Measurements from ENCODE around the gene PAQR8.

The PAQR8 gene, protein sequence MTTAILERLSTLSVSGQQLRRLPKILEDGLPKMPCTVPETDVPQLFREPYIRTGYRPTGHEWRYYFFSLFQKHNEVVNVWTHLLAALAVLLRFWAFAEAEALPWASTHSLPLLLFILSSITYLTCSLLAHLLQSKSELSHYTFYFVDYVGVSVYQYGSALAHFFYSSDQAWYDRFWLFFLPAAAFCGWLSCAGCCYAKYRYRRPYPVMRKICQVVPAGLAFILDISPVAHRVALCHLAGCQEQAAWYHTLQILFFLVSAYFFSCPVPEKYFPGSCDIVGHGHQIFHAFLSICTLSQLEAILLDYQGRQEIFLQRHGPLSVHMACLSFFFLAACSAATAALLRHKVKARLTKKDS

DNA sequence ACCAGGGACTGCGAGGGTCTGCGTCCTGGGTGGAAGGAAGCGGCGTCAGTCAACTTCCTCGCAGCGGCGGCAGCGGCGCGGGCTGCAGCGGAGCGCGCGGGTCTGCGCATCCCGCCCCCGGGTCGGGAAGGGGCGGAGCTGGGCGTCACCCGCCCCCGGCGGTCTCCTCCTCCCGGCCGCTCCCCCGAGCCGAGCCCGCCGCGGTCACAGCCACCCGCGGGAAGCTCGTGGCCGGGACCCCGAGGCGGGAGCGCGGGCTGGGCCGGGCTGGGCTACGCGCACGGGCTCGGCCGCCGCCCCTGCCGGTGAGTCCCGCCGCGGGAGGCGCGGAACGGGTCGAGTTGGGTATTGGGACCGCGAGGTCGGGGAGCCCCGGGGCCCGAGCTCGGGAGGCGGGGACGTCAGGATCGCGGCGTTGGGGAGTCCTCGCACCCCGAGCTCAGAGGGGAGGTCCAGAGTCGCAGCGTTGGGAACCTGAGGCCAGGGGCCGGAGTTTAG, at the start of gene PAQR8:
PAQR8 (plus strand) TSS at position 207 of the 498 bp plus-strand sequence. CDS start 41,063 bp downstream, outside the sequence.
- DNase-seq: peak; percentile 43 to 73 (median 73)

- no peak for DNase-seq
Observed at GRCh38 chr6:52312461-52312860, 49.5 kb upstream of the PAQR8 start.

GRCh38 chr6:52314752-52315151, 47.2 kb upstream of the PAQR8 start:
- DNase-seq: no peak

GRCh38 chr6:52317211-52317610, 44.7 kb upstream of the PAQR8 start:
- no peak for DNase-seq

GRCh38 chr6:52317841-52318581, 43.9 kb upstream of the PAQR8 start:
- DNase-seq: no peak

GRCh38 chr6:52324189-52324588, 37.8 kb upstream of the PAQR8 start:
- DNase-seq: no peak

- no peak for DNase-seq
Observed at GRCh38 chr6:52325695-52326471, 36.1 kb upstream of the PAQR8 start.

DNA sequence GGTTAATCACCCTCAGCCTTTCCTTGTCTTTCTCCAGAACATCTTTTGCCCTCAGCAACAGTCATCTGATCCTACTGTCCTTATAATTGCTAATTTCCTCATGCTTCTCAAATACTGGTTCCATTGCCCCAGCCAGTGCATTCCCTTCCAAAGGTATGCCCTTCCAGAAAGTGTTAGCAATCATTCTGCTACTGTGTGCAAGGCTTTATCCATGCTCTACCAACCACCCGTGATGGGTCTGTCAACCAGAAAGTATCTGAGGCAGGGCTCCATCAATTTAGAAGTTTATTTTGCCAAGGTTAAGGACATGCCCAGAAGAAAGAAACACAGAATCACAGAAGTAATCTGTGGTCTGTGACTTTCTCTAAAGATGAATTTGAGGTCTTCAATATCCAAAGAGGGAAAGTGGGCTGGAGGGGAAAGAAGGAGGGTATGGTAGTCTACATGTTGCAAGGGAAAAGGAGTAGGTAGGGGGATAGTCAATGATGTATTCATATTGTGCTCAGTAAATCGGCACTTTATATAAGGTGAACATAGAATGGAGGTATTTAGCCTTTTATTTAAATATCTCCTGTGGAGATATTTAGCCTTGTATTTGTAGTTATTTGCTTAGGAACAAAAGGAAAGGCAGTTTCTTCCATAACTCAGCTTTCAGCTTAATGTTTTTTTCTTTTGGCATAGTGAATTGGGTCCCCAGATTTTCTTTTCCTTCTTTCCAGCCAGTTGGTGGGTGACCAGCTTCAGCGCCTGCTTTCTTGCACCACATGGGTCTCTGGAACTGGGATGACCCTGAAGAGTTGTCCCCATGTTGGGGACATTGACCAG, 35.2 kb upstream of the PAQR8 start:
- no peak for DNase-seq

GRCh38 chr6:52328303-52328662, 33.7 kb upstream of the PAQR8 start:
- DNase-seq: peak in 2 of 3 experiments; percentile 28 to 64

- DNase-seq: peak in 2 of 3 experiments; percentile 59 to 82
Observed at GRCh38 chr6:52328729-52329128, 33.2 kb upstream of the PAQR8 start.

DNA sequence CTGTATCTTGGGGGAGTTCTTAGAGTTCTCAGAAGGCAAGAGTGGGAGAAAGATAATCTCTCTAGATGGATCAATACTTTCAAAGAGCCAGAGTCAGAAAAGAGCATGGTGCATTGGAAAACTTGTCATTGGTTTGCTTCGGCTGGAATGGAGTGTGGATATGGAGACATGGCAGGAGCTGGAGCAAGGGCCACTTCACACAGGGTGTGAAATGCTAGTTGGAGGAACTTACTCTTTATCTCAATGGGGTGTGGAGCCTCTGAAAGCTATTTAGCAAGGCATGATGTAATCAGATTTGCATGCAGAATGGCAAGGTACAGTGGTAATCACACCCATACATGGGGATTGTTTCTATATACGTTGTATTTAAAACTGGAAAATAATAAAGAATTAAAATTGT, 31.5 kb upstream of the PAQR8 start:
- no peak for DNase-seq

DNA sequence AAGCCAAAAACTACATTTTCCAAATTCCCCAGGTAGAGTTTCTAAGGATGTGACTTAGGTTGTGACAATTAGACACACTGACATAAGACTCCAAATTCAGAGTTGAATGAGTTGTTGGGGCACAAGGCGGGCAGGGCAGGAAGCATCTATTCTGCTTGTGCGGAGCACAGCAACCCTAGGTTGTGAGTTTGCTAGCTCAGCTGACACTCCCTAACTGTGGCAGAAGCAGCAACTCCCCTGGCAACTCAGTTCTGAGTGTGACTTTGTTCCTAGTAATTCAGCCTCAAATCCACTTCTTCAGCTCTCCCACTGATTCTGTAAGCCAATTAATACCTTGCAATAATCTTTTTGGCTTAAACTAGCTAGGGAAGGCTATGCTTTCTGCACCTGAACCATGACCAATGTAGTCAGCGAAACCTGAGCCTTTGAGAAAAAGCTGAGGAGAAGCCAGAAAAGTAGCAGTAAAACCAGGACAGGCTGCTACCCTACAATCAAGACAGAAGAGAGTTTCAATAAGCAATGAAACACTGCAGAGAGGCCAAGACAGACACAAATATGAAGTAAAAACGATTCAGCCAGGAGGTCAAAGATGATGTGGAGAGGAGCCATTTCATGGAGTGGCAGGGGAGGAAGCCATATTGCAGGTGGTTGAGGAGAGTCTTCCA, 30.0 kb upstream of the PAQR8 start:
- no peak for DNase-seq

DNA sequence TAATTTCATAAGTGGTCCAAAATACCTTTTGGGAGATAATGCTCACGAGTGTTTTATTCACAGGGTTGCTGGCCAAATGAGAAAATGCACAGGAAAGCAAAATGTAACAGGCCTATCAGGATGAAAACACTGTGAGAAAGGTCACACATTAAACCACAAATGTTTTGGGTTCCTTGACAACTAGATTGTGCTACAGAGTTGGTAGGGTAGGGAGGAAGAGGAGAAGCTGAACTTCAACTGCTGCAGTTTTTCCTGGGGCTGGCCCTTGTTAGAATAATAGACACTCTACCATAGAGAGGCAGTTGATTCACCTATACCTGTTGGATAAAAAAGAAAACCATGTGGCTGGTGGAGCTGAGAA, 28.1 kb upstream of the PAQR8 start:
- DNase-seq: no peak

DNA sequence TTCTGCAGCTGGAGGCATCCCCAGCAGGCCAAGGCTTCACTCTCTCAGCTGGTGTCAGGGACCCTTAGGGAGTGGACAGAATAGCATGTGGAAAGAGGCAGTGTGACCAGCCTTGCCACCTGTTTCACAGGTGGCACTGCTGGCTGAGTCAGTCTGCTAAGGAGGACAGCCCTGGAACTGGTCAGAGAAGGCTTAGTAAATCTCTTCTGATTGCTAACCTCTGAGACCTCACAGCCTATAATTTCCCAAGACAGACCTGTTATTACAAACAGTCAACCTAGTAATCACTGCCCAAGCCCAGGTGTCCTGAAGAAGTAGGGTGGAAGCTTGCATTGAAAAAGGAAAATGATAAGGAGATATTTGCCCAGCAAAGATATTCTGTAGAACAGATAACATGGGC, 26.4 kb upstream of the PAQR8 start:
- peak in 2 of 3 experiments; percentile 57 to 82 for DNase-seq

GRCh38 chr6:52336919-52337561, 24.9 kb upstream of the PAQR8 start:
- DNase-seq: no peak

- DNase-seq: no peak
Observed at GRCh38 chr6:52337633-52338290, 24.2 kb upstream of the PAQR8 start.

GRCh38 chr6:52340603-52340880, 21.4 kb upstream of the PAQR8 start:
- DNase-seq: peak in 1 of 3 experiments; percentile 12

GRCh38 chr6:52341561-52342260, 20.2 kb upstream of the PAQR8 start:
- DNase-seq: no peak

- DNase-seq: no peak
Observed at GRCh38 chr6:52345311-52345710, 16.6 kb upstream of the PAQR8 start.

- no peak for DNase-seq
Observed at GRCh38 chr6:52346503-52346902, 15.4 kb upstream of the PAQR8 start.
